Stimulated activated memory B cell treated with anti-CD40 and anti-IgM and Interleukin-4, amounts not matched to agents 10 μg/mL and 1 μg/mL and 100 μg/mL, for 72 hours (primary cell): ENCODE data around the gene CXCL3.
A peak's percentile ranks its signal among the peaks of the same experiment; 100 is the strongest.

Source experiments
- ATAC-seq: fragments of 150-1000 bp; cut with Tn5 transposase; 2 replicates; pipeline ENCODE4 v1.10.0; 2021
- H3K27ac Mint-ChIP-seq: one replicate; pipeline ENCODE4 v1.8.0; 2022; ENCODE audit warnings: mild to moderate bottlenecking, mixed read lengths
- H3K27me3 Mint-ChIP-seq: one replicate; pipeline ENCODE4 v1.8.0; 2022; ENCODE audit warnings: mixed read lengths
- H3K36me3 Mint-ChIP-seq: one replicate; pipeline ENCODE4 v1.8.0; 2022; ENCODE audit warnings: mixed read lengths
- H3K4me1 Mint-ChIP-seq: one replicate; pipeline ENCODE4 v1.8.0; 2022; ENCODE audit warnings: mixed read lengths
- H3K4me3 Mint-ChIP-seq: one replicate; pipeline ENCODE4 v1.8.0; 2022; ENCODE audit warnings: mild to moderate bottlenecking, moderate library complexity, mixed read lengths
- H3K9me3 Mint-ChIP-seq: one replicate; pipeline ENCODE4 v1.8.0; 2022; ENCODE audit warnings: mixed read lengths

CXCL3 gene

DNA sequence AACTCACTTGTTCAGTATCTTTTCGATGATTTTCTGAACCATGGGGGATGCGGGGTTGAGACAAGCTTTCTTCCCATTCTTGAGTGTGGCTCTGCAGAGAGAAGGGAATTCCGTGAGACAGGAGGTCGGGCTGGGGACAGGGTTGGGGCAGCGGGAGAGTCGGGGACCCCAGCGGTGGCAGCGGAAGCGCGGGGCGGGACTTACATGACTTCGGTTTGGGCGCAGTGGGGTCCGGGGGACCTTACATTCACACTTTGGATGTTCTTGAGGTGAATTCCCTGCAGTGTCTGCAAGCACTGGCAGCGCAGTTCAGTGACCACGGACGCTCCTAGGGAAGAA lies 434 bp downstream of the CXCL3 start:
- peaks cover 15% of the 10 kb centered on the region for H3K4me1 Mint-ChIP-seq
- no peak overlapping the region for H3K27ac Mint-ChIP-seq
- ATAC-seq: no peak
- H3K9me3 Mint-ChIP-seq: no peaks in the 10 kb centered on the region
- no peaks in the 10 kb centered on the region for H3K36me3 Mint-ChIP-seq
- peak overlapping the region; percentile 71 for H3K4me3 Mint-ChIP-seq
- peaks cover 52% of the 10 kb centered on the region for H3K27me3 Mint-ChIP-seq

DNA sequence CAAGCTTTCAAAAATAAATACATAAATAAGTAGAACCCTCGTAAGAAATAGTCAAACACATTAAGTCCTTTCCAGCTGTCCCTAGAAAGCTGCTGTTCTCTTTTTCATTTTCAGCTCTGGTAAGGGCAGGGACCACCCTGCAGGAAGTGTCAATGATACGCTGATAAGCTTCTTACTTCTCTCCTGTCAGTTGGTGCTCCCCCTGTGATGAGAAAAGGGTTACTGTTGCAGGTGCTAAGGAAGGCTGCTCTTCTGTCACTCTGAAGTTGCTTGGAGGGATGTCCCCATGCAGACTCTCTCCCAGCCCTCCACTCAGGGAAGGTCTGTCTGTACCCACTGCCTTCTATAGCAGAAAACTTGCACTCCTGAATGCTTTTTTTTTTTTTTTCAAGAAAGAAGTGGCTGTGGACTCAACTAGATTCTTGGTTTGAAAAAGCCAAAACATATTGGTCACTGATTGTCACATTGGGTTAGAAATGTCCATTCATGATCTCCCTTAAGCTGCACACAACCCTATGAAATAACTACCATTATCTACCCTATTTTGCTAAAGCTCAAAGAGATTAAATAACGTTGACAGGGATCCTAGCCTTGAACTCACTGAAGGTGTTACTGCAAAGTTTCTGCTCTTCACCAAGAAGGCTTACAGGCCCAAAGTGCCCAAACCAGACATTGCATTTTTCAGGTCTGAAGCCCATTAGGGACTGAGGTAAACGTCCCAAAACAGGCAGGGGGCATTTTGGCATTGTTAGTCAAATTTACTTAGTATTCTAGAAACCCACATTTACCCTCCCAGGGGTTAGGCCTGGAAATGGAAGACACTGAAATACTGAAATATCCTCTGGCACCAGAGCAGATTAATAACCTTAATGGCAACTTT lies 1.2 kb downstream of the CXCL3 start:
- peaks cover 15% of the 10 kb centered on the region for H3K4me1 Mint-ChIP-seq
- no peak for ATAC-seq
- H3K36me3 Mint-ChIP-seq: no peaks in the 10 kb centered on the region
- no peak overlapping the region for H3K4me3 Mint-ChIP-seq
- H3K27me3 Mint-ChIP-seq: peaks cover 52% of the 10 kb centered on the region
- no peak overlapping the region for H3K27ac Mint-ChIP-seq
- H3K9me3 Mint-ChIP-seq: no peaks in the 10 kb centered on the region

GRCh38 chr4:74033739-74034138 lies 4.8 kb downstream of the CXCL3 start:
- Mint-ChIP-seq H3K27ac (no peak overlapping the region), H3K9me3 (no peaks in the 10 kb centered on the region), H3K4me1 (peaks cover 7% of the 10 kb centered on the region), H3K4me3 (no peak overlapping the region), H3K27me3 (peaks cover 28% of the 10 kb centered on the region), H3K36me3 (no peaks in the 10 kb centered on the region)
- ATAC-seq: no peak

GRCh38 chr4:74032064-74032463 lies 6.4 kb downstream of the CXCL3 start:
- Mint-ChIP-seq H3K27ac (no peak overlapping the region), H3K4me3 (no peak overlapping the region), H3K4me1 (no peaks in the 10 kb centered on the region), H3K36me3 (no peaks in the 10 kb centered on the region), H3K27me3 (peaks cover 13% of the 10 kb centered on the region), H3K9me3 (no peaks in the 10 kb centered on the region)
- ATAC-seq: no peak

DNA sequence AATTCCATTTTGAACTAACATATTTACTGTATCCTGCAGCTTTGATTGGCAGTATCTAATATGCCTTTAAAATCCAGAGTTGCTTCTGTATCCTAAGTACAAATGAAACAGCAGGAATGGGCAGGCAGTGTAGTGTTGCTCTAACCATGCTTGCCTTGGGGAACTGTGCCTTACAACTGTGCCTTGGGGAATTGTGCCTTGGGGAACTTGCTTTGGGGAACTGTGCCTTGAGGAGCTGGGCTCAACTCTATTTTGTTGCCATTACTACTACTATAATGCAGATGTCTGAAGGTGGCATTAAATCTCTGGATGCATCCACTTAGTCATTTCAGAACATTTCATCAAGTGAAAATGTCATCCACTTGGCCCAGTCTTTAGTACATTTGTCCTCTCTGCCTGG lies 6.9 kb downstream of the CXCL3 start:
- H3K27me3 Mint-ChIP-seq: peaks cover 11% of the 10 kb centered on the region
- no peak overlapping the region for H3K4me3 Mint-ChIP-seq
- H3K4me1 Mint-ChIP-seq: no peaks in the 10 kb centered on the region
- no peak overlapping the region for H3K27ac Mint-ChIP-seq
- H3K9me3 Mint-ChIP-seq: no peaks in the 10 kb centered on the region
- H3K36me3 Mint-ChIP-seq: no peaks in the 10 kb centered on the region
- no peak for ATAC-seq

- no peaks in the 10 kb centered on the region for H3K4me1 Mint-ChIP-seq
- H3K4me3 Mint-ChIP-seq: no peak overlapping the region
- no peak for ATAC-seq
- H3K9me3 Mint-ChIP-seq: no peaks in the 10 kb centered on the region
- peaks cover under 1% of the 10 kb centered on the region for H3K27me3 Mint-ChIP-seq
- no peaks in the 10 kb centered on the region for H3K36me3 Mint-ChIP-seq
- no peak overlapping the region for H3K27ac Mint-ChIP-seq
These were observed 8.2 kb downstream of the CXCL3 start for GRCh38 chr4:74030285-74030684.

- Mint-ChIP-seq H3K27ac (no peak overlapping the region), H3K9me3 (no peaks in the 10 kb centered on the region), H3K27me3 (no peaks in the 10 kb centered on the region), H3K4me1 (no peaks in the 10 kb centered on the region), H3K4me3 (no peak overlapping the region), H3K36me3 (no peaks in the 10 kb centered on the region)
- no peak for ATAC-seq
These were observed 10.0 kb downstream of the CXCL3 start for GRCh38 chr4:74028504-74028903.

GRCh38 chr4:74023709-74024108 lies 14.8 kb downstream of the CXCL3 start:
- Mint-ChIP-seq H3K4me1 (no peaks in the 10 kb centered on the region), H3K27me3 (no peaks in the 10 kb centered on the region), H3K4me3 (no peak overlapping the region), H3K36me3 (no peaks in the 10 kb centered on the region), H3K9me3 (no peaks in the 10 kb centered on the region), H3K27ac (no peak overlapping the region)
- ATAC-seq: no peak

GRCh38 chr4:74021601-74022000 lies 16.9 kb downstream of the CXCL3 start:
- Mint-ChIP-seq H3K27ac (no peak overlapping the region), H3K27me3 (no peaks in the 10 kb centered on the region), H3K4me3 (no peak overlapping the region), H3K4me1 (no peaks in the 10 kb centered on the region), H3K36me3 (no peaks in the 10 kb centered on the region), H3K9me3 (no peaks in the 10 kb centered on the region)
- ATAC-seq: no peak

DNA sequence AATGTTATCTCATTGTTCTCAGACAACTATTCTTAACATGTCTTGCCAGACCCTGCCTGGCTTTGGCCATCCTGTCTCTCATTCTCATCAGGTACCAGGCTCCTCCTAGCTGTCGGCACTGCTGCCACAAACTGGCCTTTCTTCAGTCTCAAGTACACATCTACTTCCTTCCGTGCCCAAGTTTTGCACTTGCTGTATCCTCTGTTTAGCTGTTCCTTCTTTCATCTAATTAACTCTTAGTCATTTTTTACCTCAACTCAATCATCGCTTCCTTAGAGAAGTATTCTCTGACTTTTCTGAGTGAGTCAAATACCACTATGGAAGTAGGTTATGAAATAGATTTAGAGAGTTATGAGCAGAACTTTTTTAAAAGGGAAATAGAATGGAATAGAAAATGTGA lies 19.7 kb downstream of the CXCL3 start:
- Mint-ChIP-seq H3K27ac (no peak overlapping the region), H3K9me3 (no peaks in the 10 kb centered on the region), H3K27me3 (no peaks in the 10 kb centered on the region), H3K36me3 (no peaks in the 10 kb centered on the region), H3K4me1 (no peaks in the 10 kb centered on the region), H3K4me3 (no peak overlapping the region)
- ATAC-seq: no peak

- no peak overlapping the region for H3K4me3 Mint-ChIP-seq
- ATAC-seq: no peak
- no peak overlapping the region for H3K27ac Mint-ChIP-seq
- H3K4me1 Mint-ChIP-seq: no peaks in the 10 kb centered on the region
- H3K36me3 Mint-ChIP-seq: no peaks in the 10 kb centered on the region
- no peaks in the 10 kb centered on the region for H3K27me3 Mint-ChIP-seq
- no peaks in the 10 kb centered on the region for H3K9me3 Mint-ChIP-seq
These were observed 20.4 kb downstream of the CXCL3 start for GRCh38 chr4:74018116-74018515.

DNA sequence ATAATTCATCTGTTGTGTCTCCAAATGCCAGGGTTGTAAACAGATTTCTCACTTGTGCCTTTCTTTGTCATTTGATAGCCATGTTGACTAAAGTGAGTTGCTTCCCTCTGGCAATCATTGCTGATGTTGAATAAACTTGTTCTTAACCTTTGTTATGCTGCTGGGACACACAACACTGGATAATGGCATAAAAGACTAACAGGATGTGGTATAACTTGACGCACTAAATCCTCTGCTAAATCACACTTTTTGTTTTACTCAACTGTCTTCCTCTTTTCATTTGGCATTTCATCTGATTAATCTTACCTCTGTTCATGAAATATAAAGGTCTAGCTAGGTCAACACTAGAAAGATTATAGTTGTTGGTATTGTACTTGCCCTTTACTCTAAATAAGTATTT lies 22.4 kb downstream of the CXCL3 start:
- H3K9me3 Mint-ChIP-seq: no peaks in the 10 kb centered on the region
- no peaks in the 10 kb centered on the region for H3K27me3 Mint-ChIP-seq
- H3K4me1 Mint-ChIP-seq: no peaks in the 10 kb centered on the region
- ATAC-seq: no peak
- H3K27ac Mint-ChIP-seq: no peak overlapping the region
- H3K36me3 Mint-ChIP-seq: no peaks in the 10 kb centered on the region
- H3K4me3 Mint-ChIP-seq: no peak overlapping the region

DNA sequence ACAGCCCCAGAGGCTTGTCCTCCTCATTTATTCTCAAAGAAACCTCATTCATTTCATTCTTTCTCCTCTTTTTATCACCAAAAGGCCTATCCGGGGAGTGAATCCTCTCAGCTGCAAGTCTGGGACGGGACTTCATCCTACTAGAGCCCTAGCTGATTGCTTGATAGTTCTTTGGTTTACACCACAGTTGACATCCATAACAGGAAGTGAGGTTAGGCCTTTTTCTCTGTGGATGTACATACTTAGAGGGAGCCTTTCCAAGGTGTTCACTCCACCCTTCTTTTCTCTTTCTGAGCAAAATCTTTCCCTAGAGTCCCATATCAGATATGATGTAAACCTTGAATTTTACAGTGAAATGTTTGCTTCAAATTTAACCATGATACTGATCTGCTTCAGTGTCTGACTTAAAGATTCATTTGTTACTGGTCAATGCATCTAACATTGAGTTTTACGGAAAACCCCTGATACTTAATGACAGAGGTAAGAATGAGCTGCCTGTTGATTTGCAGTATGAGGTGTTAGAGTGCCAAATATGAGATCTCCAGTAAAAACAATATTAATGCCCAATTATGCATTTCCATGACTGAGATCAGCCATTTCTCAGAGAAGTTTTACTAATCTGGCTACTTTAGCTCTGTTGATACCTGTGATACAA lies 23.2 kb downstream of the CXCL3 start:
- H3K27me3 Mint-ChIP-seq: no peaks in the 10 kb centered on the region
- H3K36me3 Mint-ChIP-seq: no peaks in the 10 kb centered on the region
- H3K4me1 Mint-ChIP-seq: no peaks in the 10 kb centered on the region
- ATAC-seq: no peak
- H3K9me3 Mint-ChIP-seq: no peaks in the 10 kb centered on the region
- H3K27ac Mint-ChIP-seq: no peak overlapping the region
- H3K4me3 Mint-ChIP-seq: no peak overlapping the region

DNA sequence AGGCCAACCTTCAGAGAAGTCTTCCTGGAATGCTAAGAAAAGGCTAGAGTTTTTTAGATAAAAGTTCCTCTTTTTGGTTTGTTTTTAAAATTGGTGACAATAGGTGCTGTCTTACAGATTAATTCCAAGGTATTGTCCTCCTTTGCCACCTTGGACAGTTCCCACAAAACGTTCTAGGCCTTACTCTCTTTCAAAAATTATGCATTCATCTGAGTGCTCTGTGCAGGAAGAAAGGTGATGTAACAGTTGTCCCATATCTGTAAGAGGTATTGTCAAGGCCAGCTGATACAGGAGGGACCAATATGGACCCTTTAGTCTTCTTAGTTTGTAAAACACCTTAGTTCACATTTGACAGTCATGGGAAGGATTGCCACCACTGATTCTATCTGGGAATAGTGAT lies 24.2 kb downstream of the CXCL3 start:
- no peak overlapping the region for H3K27ac Mint-ChIP-seq
- no peaks in the 10 kb centered on the region for H3K4me1 Mint-ChIP-seq
- no peaks in the 10 kb centered on the region for H3K27me3 Mint-ChIP-seq
- H3K4me3 Mint-ChIP-seq: no peak overlapping the region
- no peaks in the 10 kb centered on the region for H3K36me3 Mint-ChIP-seq
- no peaks in the 10 kb centered on the region for H3K9me3 Mint-ChIP-seq
- no peak for ATAC-seq

DNA sequence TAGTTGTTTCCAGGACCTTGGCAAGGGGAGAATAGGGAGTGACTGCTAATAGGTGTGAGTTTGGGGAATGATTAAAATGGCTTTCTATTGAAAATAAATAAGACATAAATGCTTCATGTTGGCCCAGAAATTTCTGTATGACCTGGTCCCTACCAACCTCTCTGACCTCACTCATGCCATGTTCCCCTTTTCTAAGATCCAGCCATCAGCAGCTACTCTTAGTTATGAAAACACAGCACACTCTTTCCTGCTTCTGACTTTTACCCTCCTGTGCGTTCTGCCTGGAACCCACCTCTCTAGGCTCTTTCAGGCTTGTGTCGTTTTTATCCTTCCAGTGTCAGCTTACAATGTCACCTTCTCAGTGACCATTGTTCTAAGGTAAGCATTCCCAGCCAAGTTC lies 25.2 kb downstream of the CXCL3 start:
- Mint-ChIP-seq H3K9me3 (no peaks in the 10 kb centered on the region), H3K27me3 (no peaks in the 10 kb centered on the region), H3K4me1 (no peaks in the 10 kb centered on the region), H3K4me3 (no peak overlapping the region), H3K36me3 (no peaks in the 10 kb centered on the region), H3K27ac (no peak overlapping the region)
- no peak for ATAC-seq

- H3K36me3 Mint-ChIP-seq: no peaks in the 10 kb centered on the region
- no peaks in the 10 kb centered on the region for H3K27me3 Mint-ChIP-seq
- no peaks in the 10 kb centered on the region for H3K9me3 Mint-ChIP-seq
- no peak overlapping the region for H3K4me3 Mint-ChIP-seq
- no peak overlapping the region for H3K27ac Mint-ChIP-seq
- ATAC-seq: no peak
- H3K4me1 Mint-ChIP-seq: no peaks in the 10 kb centered on the region
These were observed 26.4 kb downstream of the CXCL3 start for GRCh38 chr4:74012130-74012529.
